Lung (tissue), 12 donors: ENCODE results near the gene MAP3K15. TPM values are rescaled to one million over a fixed set of nuclear protein-coding genes. Genes with fewer than 3 reads are reported as not detected.
A peak's percentile ranks its signal among the peaks of the same experiment; 100 is the strongest.

Source experiments
- ATAC-seq: fragments of 200-7000 bp; cut with Tn5 transposase; one replicate; pipeline ENCODE4 v1.9.1; 2020; ENCODE audit warnings: moderate number of reproducible peaks; ENCODE audit not compliant: insufficient read depth, low FRiP score
- DNase-seq, 3 donors: peaks; one replicate each; pipeline ENCODE4 v3.0.0-alpha.2; 2013 to 2017
- H3K27ac ChIP-seq, 2 donors: one replicate each; pipeline ENCODE4 v1.5.1; 2013; ENCODE audit warnings: mild to moderate bottlenecking in 2 of 2, moderate library complexity in 2 of 2, control low read depth in 1 of 2, inconsistent platforms in 1 of 2, low read depth in 1 of 2, low read length in 1 of 2
- H3K27me3 ChIP-seq, 3 donors: one replicate each; pipeline ENCODE4 v1.5.1; 2013; ENCODE audit warnings: low read length in 2 of 3; ENCODE audit not compliant: control insufficient read depth in 3 of 3, insufficient read depth in 3 of 3
- H3K36me3 ChIP-seq, 4 donors: one replicate each; pipeline ENCODE4 v1.5.1; 2013; ENCODE audit warnings: low read length in 4 of 4, mild to moderate bottlenecking in 1 of 4, moderate library complexity in 1 of 4; ENCODE audit not compliant: control insufficient read depth in 4 of 4, insufficient read depth in 4 of 4
- H3K4me1 ChIP-seq, 5 donors: one replicate each; pipeline ENCODE4 v1.5.1; 2013; ENCODE audit warnings: low read length in 5 of 5, mild to moderate bottlenecking in 2 of 5, moderate library complexity in 1 of 5; ENCODE audit not compliant: control insufficient read depth in 5 of 5, insufficient read depth in 5 of 5
- H3K4me3 ChIP-seq: one replicate; pipeline ENCODE4 v1.5.1; 2013; ENCODE audit warnings: mild to moderate bottlenecking, control low read depth, moderate library complexity
- H3K9ac ChIP-seq, 2 donors: one replicate each; pipeline ENCODE4 v1.5.1; 2013; ENCODE audit warnings: low read length in 2 of 2, control low read depth in 1 of 2; ENCODE audit not compliant: insufficient read depth in 1 of 2
- H3K9me3 ChIP-seq, 4 donors: one replicate each; pipeline ENCODE4 v1.5.1; 2013; ENCODE audit warnings: low read length in 3 of 4, mild to moderate bottlenecking in 1 of 4, moderate library complexity in 1 of 4; ENCODE audit not compliant: control insufficient read depth in 4 of 4, insufficient read depth in 3 of 4
- CTCF ChIP-seq: IDR thresholded peaks from 2 replicates; pipeline ENCODE4 v1.5.1; 2012; ENCODE audit warnings: mild to moderate bottlenecking; ENCODE audit errors: control extremely low read depth, extremely low read depth
- WGBS, 2 donors: extraction: QIAGEN DNeasy Blood & Tissue Kit; methylation state at CpG; one replicate each; pipeline ENCODE4 v1.1.7; 2013; 5-methylcytosine and 5-hydroxymethylcytosine counted together
- polyA plus RNA-seq, 2 donors: library from polyadenylated mRNA; stranded (reverse); fragments of 200-250 nt; gene quantifications; one replicate each; pipeline ENCODE4 v1.2.1, GENCODE V29; 2013
- total RNA-seq, 2 donors: library from RNA; depleted of rRNA in 1 of 2; stranded (reverse); fragments of >200 nt in 1 of 2; gene quantifications; one replicate each; pipeline ENCODE4 v1.2.1, GENCODE V29; 2014 to 2021
- donor health status: control.
- donor health status: control.
- donor health status: Bipolar disorder and iron deficiency.
- donor health status: healthy.
- donor health status: DM: yes; HTN: yes; CAD: no.

Gene MAP3K15
- total and polyA plus RNA-seq, 4 donors, result 0.16 to 2.1 (median 0.40) TPM

- Histone ChIP-seq H3K36me3 (no peaks in the 10 kb centered on the region), H3K4me3 (no peak overlapping the region), H3K27me3 (peaks cover 0 to 4% (median 0%) of the 10 kb centered on the region in 3 donors), H3K27ac (no peak overlapping the region), H3K9ac (no peak overlapping the region), H3K9me3 (peaks cover 0 to 7% (median 2%) of the 10 kb centered on the region in 4 donors), H3K4me1 (peaks cover 0 to 4% (median 0%) of the 10 kb centered on the region in 5 donors)
- DNase-seq (peak in 1 of 3 donors; percentile 3), ATAC-seq (no peak)
- TF ChIP-seq CTCF, result no peak
- WGBS, 2 donors, result 67 to 72% methylated on average over 16 of the region's 16 CpGs
Observed at GRCh38 chrX:19334945-19335626, 180.2 kb downstream of the MAP3K15 start.

GRCh38 chrX:19332983-19333382, 182.3 kb downstream of the MAP3K15 start:
- Histone ChIP-seq H3K4me1 (peaks cover 0 to 4% (median 0%) of the 10 kb centered on the region in 5 donors), H3K27ac (no peak overlapping the region), H3K9me3 (peaks cover 0 to 7% (median 2%) of the 10 kb centered on the region in 4 donors), H3K4me3 (no peak overlapping the region), H3K9ac (no peak overlapping the region), H3K27me3 (peaks cover 0 to 2% (median 0%) of the 10 kb centered on the region in 3 donors), H3K36me3 (no peaks in the 10 kb centered on the region)
- ATAC-seq, result no peak
- no peak for TF ChIP-seq CTCF
- 52 to 63% methylated on average over 2 to 5 of the region's 5 CpGs for WGBS, 2 donors
- DNase-seq, result peak; percentile 61 to 81 (median 63)

GRCh38 chrX:19331831-19332230, 183.5 kb downstream of the MAP3K15 start:
- H3K36me3 ChIP-seq, result no peaks in the 10 kb centered on the region
- no peak overlapping the region for H3K9ac ChIP-seq
- H3K27ac ChIP-seq, result no peak overlapping the region
- H3K27me3 ChIP-seq, result no peaks in the 10 kb centered on the region
- 88 to 93% methylated on average over 10 of the region's 10 CpGs for WGBS, 2 donors
- peaks cover 0 to 7% (median 2%) of the 10 kb centered on the region in 4 donors for H3K9me3 ChIP-seq
- peaks cover 0 to 4% (median 0%) of the 10 kb centered on the region in 5 donors for H3K4me1 ChIP-seq
- no peak overlapping the region for H3K4me3 ChIP-seq
- TF ChIP-seq CTCF, result no peak
- ATAC-seq (no peak), DNase-seq (no peak)
